Hematopoietic multipotent progenitor cell treated with erythropoietin and hydrocortisone succinate and interleukin-3 and kit ligand, for 4 days (in vitro differentiated cells): ENCODE measurements around the gene C22orf42.
"Not testable (repeated sequence)": the region's sequence is repeated elsewhere in the genome, so short reads cannot be mapped to it uniquely, and the experiment has no call there.

Source experiments
- DNase-seq: peaks from one replicate; pipeline ENCODE4 v3.0.0-alpha.2; 2015

C22orf42 gene, protein sequence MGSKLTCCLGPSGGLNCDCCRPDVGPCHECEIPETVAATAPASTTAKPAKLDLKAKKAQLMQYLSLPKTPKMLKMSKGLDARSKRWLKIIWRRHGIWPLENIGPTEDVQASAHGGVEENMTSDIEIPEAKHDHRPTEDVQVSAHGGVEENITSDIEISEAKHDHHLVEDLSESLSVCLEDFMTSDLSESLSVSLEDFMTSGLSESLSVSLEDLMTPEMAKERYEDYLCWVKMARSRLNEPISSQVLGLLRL

DNA sequence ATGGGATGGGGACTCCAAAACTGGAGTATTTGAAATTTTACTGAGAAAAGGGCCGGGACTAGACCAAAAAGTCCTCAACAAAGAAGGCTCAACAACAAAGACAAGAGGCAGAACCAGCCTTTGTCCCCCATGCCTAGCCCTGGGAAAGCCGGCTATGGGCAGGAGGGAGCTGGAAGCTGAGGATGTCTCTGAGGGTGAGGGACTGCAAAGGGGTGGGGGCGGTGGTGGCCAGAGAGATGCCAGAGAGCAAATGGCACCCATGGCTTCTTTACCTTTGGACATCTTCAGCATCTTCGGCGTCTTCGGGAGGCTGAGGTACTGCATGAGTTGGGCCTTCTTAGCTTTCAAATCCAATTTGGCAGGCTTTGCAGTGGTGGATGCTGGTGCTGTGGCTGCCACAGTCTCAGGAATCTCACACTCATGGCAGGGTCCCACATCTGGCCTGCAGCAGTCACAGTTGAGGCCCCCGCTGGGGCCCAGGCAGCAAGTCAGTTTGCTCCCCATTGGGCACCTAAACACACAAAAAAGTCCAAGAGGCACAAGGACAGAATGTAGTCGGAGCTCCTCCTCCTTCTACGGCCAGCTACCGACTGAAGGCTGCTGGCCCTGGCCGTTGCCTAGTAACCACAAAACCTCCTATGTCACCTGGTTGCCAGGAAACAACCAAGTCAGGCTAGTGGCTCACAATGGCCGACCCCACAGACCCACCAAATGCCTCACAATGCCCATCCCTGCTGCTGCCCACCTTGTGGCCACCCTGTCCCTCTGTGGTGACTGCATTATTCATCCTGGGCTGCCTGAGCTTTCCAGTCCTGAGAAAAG, at the start of gene C22orf42:
Gene C22orf42, minus strand, starts transcription at position 592 of the 822 bp plus-strand sequence. Its CDS starts 88 bp downstream, at position 504.
- no peak for DNase-seq

DNA sequence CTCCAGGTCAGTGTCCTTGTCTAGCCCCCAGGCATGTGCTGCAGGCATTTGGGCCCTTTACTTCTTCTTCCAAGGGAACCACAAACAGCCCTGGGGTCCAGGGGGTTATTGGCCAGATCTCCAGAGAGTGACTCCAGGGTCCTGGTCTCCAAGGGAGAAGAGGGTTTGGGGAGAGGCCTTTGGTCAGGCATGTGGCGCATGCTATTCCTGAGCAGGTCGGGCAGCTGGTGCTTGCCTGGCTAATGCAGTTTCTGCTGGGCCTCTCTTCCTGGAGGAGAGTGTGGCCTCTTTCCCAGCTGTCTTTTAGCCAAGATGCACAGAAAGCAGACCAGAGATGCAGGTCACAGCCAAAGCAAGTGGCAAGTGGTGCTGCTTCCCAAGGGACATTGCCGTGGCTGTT, 49.6 kb upstream of the C22orf42 start:
- no peak for DNase-seq

- DNase-seq: no peak
These were observed 48.9 kb upstream of the C22orf42 start for GRCh38 chr22:32207971-32208480.

DNA sequence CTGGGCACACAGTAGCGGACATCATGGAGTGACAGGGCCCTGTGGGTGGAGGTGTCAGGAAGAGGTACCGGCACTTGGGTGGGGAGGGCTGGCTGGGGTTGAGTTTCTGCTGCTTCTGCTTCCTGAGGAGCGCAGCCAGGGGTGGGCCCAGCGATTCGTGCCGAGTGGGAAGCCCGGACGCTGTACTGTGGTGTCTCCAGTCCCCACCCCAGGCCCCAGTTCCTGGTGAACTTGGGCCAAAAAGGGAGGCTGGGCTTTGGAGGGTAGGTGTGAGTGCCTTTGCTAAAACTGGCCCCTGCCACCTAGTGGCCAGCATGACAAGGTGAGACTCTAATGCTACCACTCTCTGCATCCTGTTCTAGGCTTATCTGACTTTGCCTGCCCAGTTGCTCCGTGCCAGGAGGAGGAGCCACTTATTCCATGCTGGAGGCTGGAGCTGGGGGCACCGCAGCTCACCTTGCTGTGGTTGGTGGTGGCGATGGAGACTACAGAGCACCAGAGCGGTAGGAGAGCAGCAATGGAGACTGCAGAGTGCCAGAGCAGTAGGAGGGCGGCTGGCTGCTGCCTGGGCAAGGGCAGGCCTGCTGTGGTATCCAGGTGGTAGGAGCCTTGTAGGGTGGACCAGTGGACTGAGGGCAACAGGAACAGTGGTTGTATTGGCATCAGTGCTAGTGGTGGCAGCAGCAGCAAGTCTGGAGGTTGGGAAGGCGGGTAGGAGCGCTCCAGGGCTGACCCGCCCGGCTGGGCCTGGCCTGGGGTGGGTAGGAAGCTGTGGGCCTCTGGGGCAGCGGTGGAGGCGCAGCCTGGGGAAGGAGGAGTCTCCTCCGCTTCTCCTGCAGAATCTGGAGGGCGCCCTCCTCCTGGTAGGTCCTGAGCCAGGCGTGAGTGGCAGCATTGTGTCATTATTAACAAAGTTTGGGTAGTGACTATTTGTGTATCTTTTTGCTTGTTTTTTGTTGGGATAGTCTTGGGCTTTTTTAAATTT, 48.0 kb upstream of the C22orf42 start:
- DNase-seq: peak; percentile 74

- no peak for DNase-seq
These were observed 47.1 kb upstream of the C22orf42 start for GRCh38 chr22:32205974-32206773.

- DNase-seq: peak; percentile 22
These were observed 46.0 kb upstream of the C22orf42 start, which contains the start of gene RFPL2 for GRCh38 chr22:32204856-32205722. TSS of gene RFPL2 (minus strand) at chr22:32205073. CDS start at chr22:32202451, 2,622 bp downstream.

DNA sequence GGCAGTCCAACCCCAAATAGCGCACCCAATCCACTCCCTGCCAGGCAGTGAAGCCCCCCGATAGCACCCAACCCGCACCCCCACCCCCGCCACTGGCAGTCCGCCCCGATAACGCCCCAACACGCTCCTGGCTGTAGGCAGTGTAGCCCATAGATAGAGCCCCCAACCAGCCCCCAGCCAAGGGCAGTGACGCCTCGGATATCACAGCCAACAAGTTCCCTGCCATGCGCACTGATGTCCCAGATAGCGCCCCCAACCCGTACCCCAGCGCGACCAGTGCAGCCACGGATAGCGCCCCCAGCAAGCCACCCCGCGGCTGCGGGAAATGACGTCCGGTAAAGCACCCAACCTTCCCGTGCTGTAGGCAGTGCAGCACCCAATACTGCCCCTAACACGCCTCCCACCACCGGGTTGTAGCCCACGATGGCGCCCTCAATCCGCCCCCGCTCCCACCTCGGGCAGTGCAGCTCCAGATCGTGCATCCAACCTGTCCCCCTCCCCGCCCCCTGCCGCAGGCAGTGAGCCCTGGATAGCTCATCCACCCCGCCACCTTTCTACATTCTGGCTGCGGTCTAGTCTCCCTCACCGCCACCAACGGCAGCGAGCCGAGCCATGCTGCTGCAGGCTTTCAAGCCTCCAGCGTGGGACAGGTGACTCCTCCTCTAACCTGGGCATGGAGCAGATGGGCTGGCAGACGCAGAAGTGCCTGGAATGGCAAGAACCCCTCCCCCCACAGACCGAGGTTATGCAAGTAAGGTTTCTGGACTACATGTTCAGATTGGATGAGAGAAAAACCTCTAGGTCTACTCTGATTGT, 45.1 kb upstream of the C22orf42 start:
- DNase-seq: peak; percentile 6

DNA sequence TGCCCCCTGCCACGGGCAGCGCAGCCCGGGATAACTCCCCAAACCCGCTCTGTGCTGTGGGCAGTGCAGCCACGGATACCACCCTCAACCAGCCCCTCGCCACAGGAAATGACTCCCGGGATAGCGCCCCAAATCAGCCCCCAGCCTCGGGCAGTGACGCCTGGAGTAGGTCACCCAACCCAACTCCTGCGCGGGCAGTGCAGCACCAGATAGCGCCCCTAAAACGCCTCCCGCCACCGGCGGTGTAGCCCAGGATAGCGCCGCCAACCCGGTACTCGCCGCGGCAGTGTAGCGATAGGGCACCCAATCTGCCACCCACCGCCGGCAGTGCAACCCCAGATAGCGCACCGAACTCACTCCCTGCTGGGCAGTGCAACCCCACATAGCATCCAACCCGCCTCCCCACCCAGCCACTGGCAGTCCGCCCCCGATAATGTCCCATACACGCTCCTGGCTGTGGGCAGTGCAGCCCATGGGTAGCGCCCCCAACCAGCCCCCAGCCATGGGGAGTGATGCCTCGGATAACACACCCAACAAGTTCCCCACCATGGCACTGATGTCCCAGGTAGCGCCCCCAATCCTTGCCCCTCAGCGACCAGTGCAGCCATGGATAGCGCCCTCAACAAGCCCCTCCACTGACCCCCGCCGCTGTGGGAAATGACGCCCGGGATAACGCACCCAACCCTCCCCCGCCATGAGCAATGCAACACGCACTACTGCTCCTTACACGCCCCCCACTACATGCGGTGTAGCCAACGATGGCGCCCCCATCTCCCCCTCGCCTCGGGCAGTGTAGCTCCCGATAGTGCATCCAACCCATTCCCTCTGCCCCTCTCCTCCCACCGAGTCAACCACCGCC, 44.3 kb upstream of the C22orf42 start:
- DNase-seq: peak; percentile 71

DNA sequence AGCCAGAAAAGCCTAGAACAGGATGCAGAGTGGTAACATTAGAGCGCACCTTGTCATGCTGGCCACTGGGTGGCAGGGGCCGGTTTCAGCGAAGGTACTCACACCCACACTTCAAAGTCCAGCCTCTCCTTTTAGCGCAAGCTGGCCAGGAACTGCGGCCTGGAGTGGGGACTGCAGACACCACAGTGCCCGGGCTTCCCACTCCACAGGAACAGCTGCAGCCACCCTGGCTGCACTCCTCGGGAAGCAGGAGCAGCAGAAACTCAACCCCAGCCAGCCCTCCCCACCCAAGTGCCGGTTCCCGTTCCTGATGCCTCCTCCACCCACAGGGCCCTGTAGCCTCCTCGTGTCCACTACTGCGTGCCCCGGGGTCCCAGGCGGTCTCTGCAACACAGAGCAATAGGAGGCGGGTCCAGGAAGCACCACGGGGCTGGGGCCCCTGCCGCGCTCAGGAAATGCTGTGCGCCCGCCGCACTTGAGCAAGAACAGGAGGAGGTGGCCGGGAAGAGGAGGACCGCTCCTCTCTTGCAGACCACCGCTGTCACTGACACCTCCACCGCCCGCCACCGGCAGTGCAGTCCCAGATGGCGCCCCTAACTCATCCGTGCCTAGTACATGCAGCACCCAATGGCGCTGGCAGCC, 43.6 kb upstream of the C22orf42 start:
- peak; percentile 69 for DNase-seq

- no peak for DNase-seq
These were observed 43.0 kb upstream of the C22orf42 start for GRCh38 chr22:32202161-32202538.

DNA sequence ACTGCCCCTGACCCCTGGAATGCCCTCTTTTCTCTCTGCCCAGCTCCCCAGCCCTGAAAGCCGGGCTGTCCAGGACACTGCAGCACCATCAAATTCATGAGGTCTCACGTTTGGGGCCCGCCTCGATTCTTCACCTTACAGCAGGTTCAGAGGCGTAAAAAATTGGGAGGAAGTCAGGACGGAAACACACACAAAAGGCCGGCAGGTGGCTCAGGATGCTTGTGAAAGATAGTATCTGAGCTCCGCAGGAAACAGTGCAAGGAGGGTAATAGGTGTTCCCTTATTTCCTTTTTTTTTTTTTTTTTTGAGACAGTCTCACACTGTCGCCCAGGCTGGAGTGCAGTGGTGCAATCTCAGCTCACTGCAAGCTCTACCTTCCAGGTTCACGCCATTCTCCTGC, 41.6 kb upstream of the C22orf42 start:
- DNase-seq: no peak

- DNase-seq: no peak
These were observed 40.9 kb upstream of the C22orf42 start for GRCh38 chr22:32199961-32200360.

- DNase-seq: no peak
These were observed 40.2 kb upstream of the C22orf42 start for GRCh38 chr22:32199341-32199740.

DNA sequence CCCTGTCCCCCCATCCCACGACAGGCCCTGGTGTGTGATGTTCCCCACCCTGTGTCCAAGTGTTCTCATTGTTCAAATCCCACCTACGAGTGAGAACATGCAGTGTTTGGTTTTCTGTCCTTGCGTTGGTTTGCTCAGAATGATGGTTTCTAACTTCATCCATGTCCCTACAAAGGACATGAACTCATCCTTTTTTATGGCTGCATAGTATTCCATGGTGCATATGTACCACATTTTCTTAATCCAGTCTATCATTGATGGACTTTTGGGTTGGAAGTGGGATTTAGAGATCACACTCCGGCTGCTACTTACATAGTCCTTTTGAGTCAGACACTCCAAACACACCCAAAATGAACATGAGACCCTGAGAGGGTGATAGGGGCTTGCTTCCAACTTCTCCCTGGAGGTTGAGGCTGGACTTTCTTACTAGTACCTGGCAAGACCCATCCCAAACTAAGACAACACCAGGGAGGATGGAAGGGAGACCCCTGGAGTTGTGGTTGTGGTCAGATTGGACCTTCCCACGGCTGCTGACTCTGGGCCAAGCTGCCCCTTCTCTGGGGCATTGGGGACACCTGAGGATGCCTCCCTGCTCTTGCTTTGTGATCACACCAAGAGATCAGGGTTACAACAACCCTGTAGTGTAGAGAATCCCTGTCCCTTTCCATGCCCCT, 38.6 kb upstream of the C22orf42 start:
- DNase-seq: not testable (repeated sequence)

GRCh38 chr22:32195900-32196299, 36.8 kb upstream of the C22orf42 start:
- not testable (repeated sequence) for DNase-seq

DNA sequence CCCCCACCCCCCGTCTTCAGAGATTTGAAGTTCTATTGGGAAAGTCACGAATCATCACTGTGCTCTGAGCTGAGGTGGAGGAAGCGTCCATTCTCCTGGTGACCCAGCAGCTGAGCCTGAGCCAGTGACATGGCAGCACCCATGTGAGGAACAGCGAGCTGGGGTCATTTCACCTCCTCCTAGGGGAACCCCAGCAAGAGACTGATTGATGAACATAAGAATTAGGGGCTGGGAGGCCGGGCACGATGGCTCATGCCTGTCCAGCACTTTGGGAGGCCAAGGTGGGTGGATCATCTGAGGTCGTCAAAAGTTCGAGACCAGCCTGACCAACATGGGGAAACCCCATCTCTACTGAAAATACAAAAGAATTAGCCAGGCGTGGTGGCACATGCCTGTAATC, 34.2 kb upstream of the C22orf42 start:
- not testable (repeated sequence) for DNase-seq

GRCh38 chr22:32191021-32191420, 31.9 kb upstream of the C22orf42 start:
- not testable (repeated sequence) for DNase-seq

GRCh38 chr22:32185821-32186220, 26.7 kb upstream of the C22orf42 start:
- DNase-seq: no peak
